K562 (cell line): ENCODE results near the gene LENG8. TPM values are rescaled to one million over a fixed set of nuclear protein-coding genes. Genes with fewer than 3 reads are reported as not detected.

ENCODE experiments used
- ATAC-seq: fragments of 200-7000 bp; cut with Tn5 transposase; 3 replicates; pipeline ENCODE4 v1.9.1; 2020; ENCODE audit warnings: moderate library complexity
- BruUV-seq: library from RNA; stranded (reverse); fragments of 400-500 nt; replicated peaks from 2 replicates; lab custom pipeline; 2021; lab: Mats Ljungman, UMichigan
- CTCF ChIA-PET: fragments of 300-600 bp; formaldehyde crosslinking; extraction: SDS; loops from one replicate; lab custom pipeline; 2021; ENCODE audit warnings: low intra/inter-chr PET ratio; lab: Yijun Ruan, JAX
- POLR2A ChIA-PET: fragments of 300-600, 350-650 bp; sonication (Branson Sonifier 250); formaldehyde crosslinking; extraction: SDS; loops from one replicate; lab custom pipeline; 2021; ENCODE audit warnings: antibody characterized with exemption, inconsistent platforms; lab: Yijun Ruan, JAX
- DNase-seq, 4 experiments: peaks; one replicate each; pipeline versions ENCODE4 v3.0.0 to v3.0.0-alpha.2; 2011 to 2018; ENCODE audit warnings: low spot score in 3 of 4, mixed read lengths in 3 of 4; ENCODE audit errors: extremely low read depth in 1 of 4
- FAIRE-seq: peaks from 2 replicates; lab custom pipeline; 2011; peaks lifted over from hg19 to GRCh38; lab: Jason Lieb, UNC
- H2AFZ ChIP-seq: 2 replicates; pipeline ENCODE4 v1.6.0; 2011; ENCODE audit warnings: low read depth, low read length, control low read depth, inconsistent platforms
- H3K27ac ChIP-seq: fragments of 200-600 bp; 3 replicates; pipeline ENCODE4 v1.8.0; 2011; ENCODE audit warnings: low read depth, mild to moderate bottlenecking, control low read depth, inconsistent platforms, low read length, moderate library complexity, mixed read lengths; ENCODE audit errors: extremely low read depth
- H3K27me3 ChIP-seq, 2 experiments: fragments of 300-600 bp in 1 of 2; 2 replicates in 1 of 2; 3 replicates in 1 of 2; pipeline versions ENCODE4 v1.6.0 to v1.8.0; 2011; ENCODE audit warnings: inconsistent platforms in 2 of 2, low read length in 2 of 2, mild to moderate bottlenecking in 1 of 2, mixed read lengths in 1 of 2, moderate library complexity in 1 of 2; ENCODE audit not compliant: control insufficient read depth in 2 of 2, insufficient read depth in 2 of 2
- H3K36me3 ChIP-seq: fragments of 300-600 bp; 3 replicates; pipeline ENCODE4 v1.8.0; 2011; ENCODE audit warnings: mild to moderate bottlenecking, low read length, inconsistent platforms; ENCODE audit not compliant: control insufficient read depth, insufficient read depth
- H3K4me1 ChIP-seq, 2 experiments: fragments of 200-600 bp in 1 of 2; replicated peaks in 1 of 2; 2 replicates in 1 of 2; 3 replicates in 1 of 2; pipeline versions ENCODE4 v1.5.1 to v1.8.0; 2011; ENCODE audit warnings: inconsistent platforms in 2 of 2, low read length in 2 of 2, mild to moderate bottlenecking in 1 of 2, mixed read lengths in 1 of 2, moderate library complexity in 1 of 2; ENCODE audit not compliant: control insufficient read depth in 2 of 2, insufficient read depth in 2 of 2
- H3K4me2 ChIP-seq: 2 replicates; pipeline ENCODE4 v1.6.1; 2011; ENCODE audit warnings: low read length, control low read depth, inconsistent platforms, mixed read lengths; ENCODE audit not compliant: insufficient read depth
- H3K4me3 ChIP-seq: fragments of 200-600 bp; sonication (generic), shearing (Covaris generic); 2 replicates; pipeline ENCODE4 v1.5.1; 2016; ENCODE audit warnings: control low read depth, inconsistent platforms
- H3K79me2 ChIP-seq: fragments of 200-600 bp; 3 replicates; pipeline ENCODE4 v1.8.0; 2011; ENCODE audit warnings: low read length, inconsistent platforms; ENCODE audit not compliant: control insufficient read depth, insufficient read depth
- H3K9ac ChIP-seq, 2 experiments: 2 replicates each; pipeline versions ENCODE4 v1.6.0 to v1.6.1; 2011; ENCODE audit warnings: low read depth in 2 of 2, low read length in 2 of 2, control low read depth in 1 of 2, inconsistent platforms in 1 of 2, mild to moderate bottlenecking in 1 of 2, mixed read lengths in 1 of 2; ENCODE audit not compliant: insufficient read depth in 1 of 2
- H3K9me1 ChIP-seq: one replicate; pipeline ENCODE4 v1.6.0; 2011; ENCODE audit warnings: inconsistent platforms, mild to moderate bottlenecking, low read length, moderate library complexity; ENCODE audit not compliant: control insufficient read depth, insufficient read depth
- H3K9me3 ChIP-seq: replicated peaks from 2 replicates; pipeline ENCODE4 v1.5.1; 2011; ENCODE audit warnings: low read depth, low read length, inconsistent platforms; ENCODE audit not compliant: control insufficient read depth, insufficient read depth
- H4K20me1 ChIP-seq: replicated peaks from 2 replicates; pipeline ENCODE4 v1.6.1; 2011; ENCODE audit warnings: low read length, inconsistent platforms, mixed read lengths; ENCODE audit not compliant: control insufficient read depth, insufficient read depth
- ATF2 ChIP-seq: sonication (generic); formaldehyde crosslinking; IDR thresholded peaks from 2 replicates; pipeline ENCODE4 v1.8.1; 2022; ENCODE audit warnings: missing genetic modification reagents
- FOSL1 ChIP-seq: fragments of 200-800 bp; sonication (Bioruptor generic); conservative IDR thresholded peaks from 2 replicates; pipeline ENCODE4 v1.6.1; 2016; ENCODE audit warnings: missing genetic modification characterization, missing compliant biosample characterization
- GTF2A2 ChIP-seq: IDR thresholded peaks from 2 replicates; pipeline ENCODE4 v1.6.1; 2016; ENCODE audit warnings: mild to moderate bottlenecking, missing genetic modification characterization, missing compliant biosample characterization
- GTF3C2 ChIP-seq: IDR thresholded peaks from 3 replicates; pipeline ENCODE4 v1.6.1; 2011; ENCODE audit warnings: borderline replicate concordance, mild to moderate bottlenecking, moderate library complexity; ENCODE audit not compliant: insufficient read length; ENCODE audit errors: extremely low read depth
- NFYB ChIP-seq: IDR thresholded peaks from 2 replicates; pipeline ENCODE4 v1.6.1; 2011; ENCODE audit warnings: mild to moderate bottlenecking, moderate library complexity; ENCODE audit not compliant: insufficient read length; ENCODE audit errors: extremely low read depth
- ZBTB9 ChIP-seq: fragments of 450-650 bp; formaldehyde crosslinking; IDR thresholded peaks from 2 replicates; pipeline ENCODE4 v1.4.0; 2020; ENCODE audit warnings: mild to moderate bottlenecking, moderate library complexity
- ZNF184 ChIP-seq: sonication (generic); formaldehyde crosslinking; IDR thresholded peaks from 2 replicates; pipeline ENCODE4 v1.5.0; 2020; ENCODE audit warnings: missing genetic modification reagents
- WGBS: fragments of 100-300 bp; shearing (Covaris generic); methylation state at CpG from one replicate; pipeline ENCODE4 v1.1.6; 2016; ENCODE audit warnings: low coverage, mixed read lengths; ENCODE audit not compliant: insufficient coverage; ENCODE audit errors: missing lambda C conversion rate; 5-methylcytosine and 5-hydroxymethylcytosine counted together
- in situ Hi-C: fragments of 300-500 bp; cut with MboI; formaldehyde crosslinking; loops from 4 replicates; pipeline ENCODE4 v1.15.0; 2018; ENCODE audit warnings: inconsistent platforms, mixed read lengths
- intact Hi-C: fragments of 100-400 bp; cut with micrococcal nuclease; formaldehyde crosslinking; loops from 2 replicates; pipeline ENCODE4 v1.14.2; 2022
- polyA plus RNA-seq, 8 experiments: library from polyadenylated mRNA; depleted of rRNA in 4 of 8; stranded (reverse) in 5 of 8; unstranded in 3 of 8; fragments of >200 nt; fragmentation: Nextera tagmentation in 2 of 8; fragmentation: Illumina TruSeq in 1 of 8; extraction: Ambion mirVana in 2 of 8; extraction: Trizol in 1 of 8; gene quantifications; 2 replicates each; pipeline versions ENCODE4 v1.2.1 to v1.2.3, GENCODE V29; 2011 to 2014; ENCODE audit warnings: inconsistent platforms in 1 of 8, missing spikeins in 1 of 8
- total RNA-seq, 7 experiments: library from RNA; depleted of rRNA in 6 of 7; stranded (reverse); fragments of >200 nt in 6 of 7; fragmentation: Illumina TruSeq in 2 of 7; extraction: Trizol in 2 of 7; gene quantifications; 2 replicates each; pipeline versions ENCODE4 v1.2.1 to v1.2.3, GENCODE V29; 2011 to 2021; ENCODE audit warnings: low replicate concordance in 1 of 7

Gene LENG8
- total and polyA plus RNA-seq, 9 of the 15 experiments (the other 6 are each of a cell fraction or from before 2014, with no cell fraction given) = 0.74 to 146 (median 28.1) TPM

GRCh38 chr19:54507824-54508223, 58.8 kb downstream of the LENG8 start:
- no peak overlapping the region for H3K27ac ChIP-seq
- H3K9me1 ChIP-seq = no peaks in the 10 kb centered on the region
- POLR2A ChIA-PET = no interaction called here
- intact Hi-C loops = no loop called here
- H3K9ac ChIP-seq = no peak overlapping the region
- H3K4me1 ChIP-seq = no peaks in the 10 kb centered on the region
- DNase-seq = no peak
- in situ Hi-C loops = loop anchor here (5.0 kb wide), 1 partner anchor 146 kb away; the partner anchor contains the start of gene LAIR1
- no peak overlapping the region for H2AFZ ChIP-seq
- no TSS peak for BruUV-seq
- H3K9me3 ChIP-seq = no peaks in the 10 kb centered on the region
- CTCF ChIA-PET = no interaction called here
- H3K4me3 ChIP-seq = no peak overlapping the region
- H4K20me1 ChIP-seq = peaks cover 4% of the 10 kb centered on the region
- ATAC-seq = no peak
- FAIRE-seq = no peak
- no peak overlapping the region for H3K4me2 ChIP-seq
- H3K79me2 ChIP-seq = no peaks in the 10 kb centered on the region
- WGBS = 4% methylated on average over 12 of the region's 12 CpGs
- H3K36me3 ChIP-seq = no peaks in the 10 kb centered on the region
- peaks cover 11 to 40% of the 10 kb centered on the region in 2 experiments for H3K27me3 ChIP-seq
- TF ChIP-seq ZNF184 (CRISPR knock-in tag) (no peak), GTF2A2 (tag) (no peak), NFYB (no peak), ATF2 (CRISPR knock-in tag) (no peak), FOSL1 (tag) (no peak), ZBTB9 (CRISPR knock-in tag) (no peak), GTF3C2 (no peak)
